GM12874 (cell line): ENCODE data around the gene DGKH.

Source experiments
- CTCF ChIP-seq: IDR thresholded peaks from 2 replicates; pipeline ENCODE4 v1.5.1; 2011; ENCODE audit warnings: low read depth, mild to moderate bottlenecking, control low read depth, low read length, moderate library complexity; ENCODE audit not compliant: insufficient read depth

The DGKH gene

DNA sequence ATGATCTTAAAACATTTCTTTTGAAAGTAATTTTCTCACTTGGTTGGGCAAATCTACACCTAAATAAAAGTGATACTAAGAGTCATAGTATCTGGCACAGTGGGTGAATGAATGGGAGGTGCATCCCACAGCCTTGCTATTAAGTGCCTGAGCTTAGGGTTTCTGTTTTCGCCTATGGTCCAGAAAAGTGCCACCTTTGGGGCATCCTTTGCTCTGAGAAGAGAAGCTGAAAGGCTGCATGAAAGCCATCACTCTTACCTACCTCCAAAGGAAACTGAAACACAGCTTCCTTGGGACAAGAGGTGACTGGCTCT, 167.9 kb downstream of the DGKH start:
- no peak for TF ChIP-seq CTCF

- TF ChIP-seq CTCF = no peak
Measured at GRCh38 chr13:42218576-42218975, 170.1 kb downstream of the DGKH start.

DNA sequence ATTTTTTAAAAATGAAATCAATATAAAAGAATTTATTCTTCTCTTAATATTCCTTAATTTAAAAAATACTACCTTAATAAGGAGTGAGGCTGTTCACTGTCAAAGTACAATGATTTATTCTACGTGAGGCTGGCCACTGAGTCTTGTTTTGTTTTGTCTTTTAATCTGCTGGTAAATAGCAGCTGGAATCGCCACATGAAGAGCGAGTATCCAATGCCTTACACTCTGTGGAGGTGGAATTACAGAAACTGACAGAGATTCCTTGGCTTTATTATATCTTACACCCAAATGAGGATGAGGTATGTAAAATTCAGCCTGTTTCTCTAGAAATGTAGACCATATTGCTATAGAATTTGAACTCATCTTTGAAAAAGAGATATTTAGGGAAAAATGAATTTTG, 170.6 kb downstream of the DGKH start:
- TF ChIP-seq CTCF = no peak

- no peak for TF ChIP-seq CTCF
Measured at GRCh38 chr13:42219876-42220275, 171.4 kb downstream of the DGKH start.

DNA sequence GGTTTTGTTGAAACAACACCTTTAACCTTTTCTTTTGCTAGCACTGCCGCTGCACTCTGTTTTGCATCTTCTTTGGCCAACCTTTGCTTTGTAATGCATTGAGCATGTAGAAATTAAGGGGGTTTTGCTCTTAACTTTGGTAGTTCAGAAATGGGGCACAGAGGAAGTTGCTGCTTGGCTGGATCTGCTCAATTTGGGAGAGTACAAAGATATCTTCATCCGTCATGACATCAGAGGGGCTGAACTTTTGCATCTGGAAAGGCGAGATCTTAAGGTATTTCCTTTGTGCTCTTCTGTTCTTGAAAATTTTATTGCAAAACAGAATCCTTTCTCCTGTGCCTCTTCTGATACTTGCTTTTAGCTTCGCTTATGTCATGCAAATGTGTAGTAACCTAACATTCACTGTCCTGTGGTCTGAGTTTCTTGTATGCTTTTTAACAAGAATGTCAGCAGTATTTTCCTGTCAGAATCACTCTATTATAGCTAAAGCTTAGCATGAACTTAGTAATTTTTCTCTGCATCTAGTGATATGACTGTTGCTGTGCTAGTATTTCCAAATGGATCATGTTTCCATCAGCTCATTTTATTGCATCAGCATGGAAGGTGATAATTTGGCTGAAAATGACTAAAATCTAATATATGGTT, 172.8 kb downstream of the DGKH start:
- no peak for TF ChIP-seq CTCF

- TF ChIP-seq CTCF = no peak
Measured at GRCh38 chr13:42223681-42224080, 175.2 kb downstream of the DGKH start.

GRCh38 chr13:42225051-42225450, 176.6 kb downstream of the DGKH start:
- TF ChIP-seq CTCF = no peak
